Erythroblast (primary cell): ENCODE measurements around the gene GLIPR1.
"Not testable (repeated sequence)": the region's sequence is repeated elsewhere in the genome, so short reads cannot be mapped to it uniquely, and the experiment has no call there.

Experiments
- DNase-seq, 2 experiments: peaks; one replicate each; lab custom pipeline; 2025; lab: John Stamatoyannopoulos, UW
- GATA1 ChIP-seq: IDR thresholded peaks from 2 replicates; pipeline ENCODE4 v1.6.1; 2011; ENCODE audit warnings: low read depth, mild to moderate bottlenecking, control low read depth, low read length, moderate library complexity
- POLR2A ChIP-seq: IDR thresholded peaks from 2 replicates; pipeline ENCODE4 v1.6.1; 2011; ENCODE audit warnings: mild to moderate bottlenecking, low read length

GLIPR1 gene

DNA sequence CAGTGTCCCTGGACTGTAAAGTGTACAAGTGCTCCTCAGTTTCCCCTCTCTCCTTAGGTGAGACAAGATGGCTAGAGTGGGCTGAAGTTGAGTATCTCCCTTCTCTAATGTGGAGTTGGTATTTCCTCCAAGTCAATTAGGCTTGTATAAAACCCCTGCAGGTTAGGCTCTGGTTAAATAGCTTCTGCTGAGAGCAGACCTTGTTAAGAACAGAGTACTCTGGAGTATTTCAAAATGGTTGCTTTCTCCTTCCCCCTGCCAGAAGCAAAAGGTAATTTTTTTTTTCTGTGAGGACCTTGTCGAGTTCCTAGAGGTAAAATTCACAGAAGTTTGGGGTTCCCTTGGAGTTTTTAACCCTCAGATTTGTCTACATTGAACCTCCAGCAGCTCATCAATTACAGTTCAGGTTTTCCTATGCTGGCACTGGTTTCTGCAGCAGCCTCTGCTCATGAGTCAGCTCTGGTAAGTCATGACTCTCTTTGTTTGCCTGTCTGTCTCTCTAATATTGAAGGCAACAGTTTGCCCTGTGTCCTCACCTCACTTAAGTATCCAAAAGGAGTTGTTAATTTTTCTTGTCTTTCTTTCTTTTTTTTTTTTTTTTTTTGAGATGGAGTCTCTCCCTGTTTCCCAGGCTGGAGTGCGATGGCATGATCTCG is 27.8 kb upstream of the GLIPR1 start:
- DNase-seq: no peak
- TF ChIP-seq GATA1 (no peak), POLR2A (no peak)

DNA sequence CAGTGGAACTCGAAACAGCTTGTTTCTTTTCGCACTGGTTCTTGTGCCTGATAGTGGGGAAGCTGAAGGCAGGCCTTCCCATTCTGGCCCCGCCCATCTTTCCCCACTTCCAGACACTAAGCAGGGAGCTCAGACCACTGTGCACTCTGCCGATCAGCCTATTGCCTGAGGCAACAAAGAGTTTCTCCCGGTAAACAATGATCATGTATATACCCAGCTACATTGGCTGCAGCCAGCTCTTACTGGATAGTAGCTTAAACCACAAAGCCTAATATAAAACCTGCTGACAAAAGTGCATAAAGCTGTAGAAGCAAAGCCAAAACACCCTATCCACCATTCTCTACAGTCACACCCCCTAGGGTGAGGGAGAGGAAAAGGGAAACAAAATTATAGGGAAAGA is 24.7 kb upstream of the GLIPR1 start:
- no peak for DNase-seq
- TF ChIP-seq POLR2A: no peak
- TF ChIP-seq GATA1: no peak

DNA sequence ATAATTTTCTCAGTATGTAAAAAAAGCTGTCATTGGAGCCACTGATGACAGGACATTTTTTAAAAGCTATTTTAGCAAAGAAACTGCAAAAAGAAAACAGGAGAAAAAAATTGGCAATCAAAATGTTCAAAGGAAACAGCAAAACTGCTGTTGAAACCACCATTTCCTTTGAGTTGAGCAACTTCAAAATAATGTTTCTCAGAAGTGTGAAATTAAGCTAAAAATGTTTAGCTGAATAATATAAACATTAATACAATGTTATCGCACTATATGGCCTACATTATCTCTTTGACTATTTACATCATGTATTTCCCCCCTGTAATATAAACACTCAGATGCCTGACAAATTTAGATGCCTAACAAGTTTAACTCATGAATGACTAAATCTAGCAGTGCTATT is 23.4 kb upstream of the GLIPR1 start:
- no peak for TF ChIP-seq GATA1
- no peak for TF ChIP-seq POLR2A
- DNase-seq: no peak

DNA sequence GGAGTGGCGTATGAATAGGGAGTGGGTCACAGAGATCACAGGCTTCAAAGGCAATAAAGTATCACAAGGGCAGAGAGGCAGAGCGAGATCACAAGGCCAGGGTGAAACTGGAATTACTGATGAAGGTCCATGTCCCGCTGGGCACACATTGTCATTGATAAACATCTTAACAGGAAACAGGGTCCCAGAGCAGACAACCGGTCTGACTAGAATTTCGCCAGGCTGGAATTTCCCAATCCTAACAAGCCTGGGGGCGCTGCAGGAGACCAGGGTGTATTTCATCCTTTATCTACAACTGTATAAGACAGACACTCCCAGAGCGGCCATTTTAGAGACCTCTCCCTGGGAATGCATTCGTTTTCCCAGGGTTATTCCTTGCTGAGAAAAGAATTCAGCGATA is 22.7 kb upstream of the GLIPR1 start:
- DNase-seq: not testable (repeated sequence)

DNA sequence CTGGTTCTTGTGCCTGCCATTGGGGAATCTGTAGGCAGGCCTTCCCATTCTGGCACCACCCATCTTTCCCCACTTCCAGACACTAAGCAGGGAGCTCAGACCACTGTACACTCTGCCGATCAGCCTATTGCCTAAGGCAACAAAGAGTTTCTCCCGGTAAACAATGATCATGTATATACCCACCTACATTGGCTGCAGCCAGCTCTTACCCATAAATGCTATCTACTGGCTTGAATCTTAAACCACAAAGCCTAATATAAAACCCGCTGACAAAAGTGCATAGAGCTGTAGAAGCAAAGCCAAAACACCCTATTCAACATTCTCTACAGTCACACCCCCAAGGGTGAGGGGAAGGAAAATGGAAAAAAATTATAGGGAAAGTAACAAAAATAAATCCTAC is 20.8 kb upstream of the GLIPR1 start:
- no peak for DNase-seq
- TF ChIP-seq GATA1 (no peak), POLR2A (no peak)

DNA sequence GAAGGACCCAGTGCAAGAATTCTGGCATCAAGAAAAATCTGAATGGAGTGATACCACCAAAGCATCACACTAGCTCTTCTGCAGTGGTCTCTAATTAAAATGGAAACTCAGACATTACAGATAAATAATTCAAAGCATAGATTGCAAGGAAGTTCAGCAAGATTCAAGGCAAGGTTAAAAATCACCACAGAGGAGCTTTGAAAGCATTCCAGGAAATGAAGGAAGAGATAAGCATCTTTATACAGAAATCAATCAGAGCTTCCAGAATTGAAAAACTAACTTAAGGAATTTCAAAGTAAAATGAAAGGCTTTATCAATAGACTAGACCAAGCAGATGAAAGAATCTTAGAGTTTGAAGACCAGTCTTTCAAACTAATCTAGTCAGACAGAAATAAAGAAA is 20.4 kb upstream of the GLIPR1 start:
- TF ChIP-seq GATA1 (no peak), POLR2A (no peak)
- DNase-seq: no peak

DNA sequence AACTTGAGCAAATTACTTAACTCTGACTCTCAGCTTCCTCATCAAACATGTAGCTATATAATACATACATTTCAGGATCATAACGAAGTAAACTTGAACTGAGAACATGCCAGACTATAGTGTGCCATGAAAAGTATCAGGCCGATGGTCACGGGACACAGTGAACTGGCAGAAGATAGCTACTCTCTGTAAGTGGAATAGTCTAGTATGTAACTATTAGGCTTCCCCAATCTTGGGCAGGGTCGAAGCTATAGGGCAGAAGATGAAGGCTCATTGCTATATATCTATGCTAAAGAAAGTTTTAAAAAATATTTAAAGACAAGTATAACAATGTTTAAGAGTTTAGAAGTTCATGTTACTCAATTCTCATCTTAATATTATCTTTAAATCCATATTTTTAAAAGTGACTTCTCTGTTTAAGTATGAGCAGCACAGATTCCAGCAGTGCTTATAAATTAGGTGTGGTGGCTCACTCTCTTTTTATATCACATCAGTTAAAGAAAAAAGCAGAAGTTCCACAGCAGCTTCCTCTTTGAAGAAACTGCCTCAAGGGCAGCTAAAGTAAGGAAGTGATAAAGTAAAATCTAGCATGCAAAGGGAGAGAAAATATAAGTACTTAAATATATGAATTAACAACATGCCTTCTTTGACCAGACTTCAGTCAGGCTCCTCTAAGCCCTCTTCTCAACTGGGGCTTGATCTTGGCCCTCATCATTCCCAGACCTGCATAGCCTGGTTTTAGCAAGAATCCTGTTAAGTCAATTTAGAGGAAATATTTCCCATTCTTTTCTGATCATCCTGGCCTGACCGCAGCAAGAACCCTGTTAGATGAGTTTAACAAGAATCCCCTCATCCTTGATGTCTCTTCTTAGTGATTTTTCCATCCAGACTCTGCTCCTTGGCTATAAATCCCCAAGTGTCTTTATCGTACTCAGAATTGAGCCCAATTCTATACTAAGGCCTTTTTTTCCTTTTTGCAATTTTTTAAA is 8.4 kb upstream of the GLIPR1 start:
- no peak for TF ChIP-seq GATA1
- TF ChIP-seq POLR2A: no peak
- DNase-seq: no peak

DNA sequence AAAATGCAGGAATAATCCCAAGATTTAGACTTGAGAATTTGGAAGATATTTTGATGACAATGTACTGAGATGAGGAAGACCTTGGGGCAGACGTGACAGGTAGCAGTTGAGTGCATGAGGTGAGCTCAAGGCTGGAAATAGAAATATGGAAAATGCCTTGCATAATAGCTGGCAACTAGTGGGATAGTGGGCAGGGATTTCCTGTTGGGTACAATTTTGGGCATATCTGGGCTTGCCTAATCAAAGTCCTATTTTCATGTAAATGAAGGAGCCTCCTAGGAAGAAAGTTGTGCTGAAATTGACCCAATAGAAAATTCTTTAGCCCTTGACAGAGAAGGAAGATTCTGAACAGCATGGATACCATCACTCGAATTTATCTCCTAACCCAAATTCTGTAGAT is 6.4 kb upstream of the GLIPR1 start:
- TF ChIP-seq GATA1 (no peak), POLR2A (no peak)
- DNase-seq: no peak

DNA sequence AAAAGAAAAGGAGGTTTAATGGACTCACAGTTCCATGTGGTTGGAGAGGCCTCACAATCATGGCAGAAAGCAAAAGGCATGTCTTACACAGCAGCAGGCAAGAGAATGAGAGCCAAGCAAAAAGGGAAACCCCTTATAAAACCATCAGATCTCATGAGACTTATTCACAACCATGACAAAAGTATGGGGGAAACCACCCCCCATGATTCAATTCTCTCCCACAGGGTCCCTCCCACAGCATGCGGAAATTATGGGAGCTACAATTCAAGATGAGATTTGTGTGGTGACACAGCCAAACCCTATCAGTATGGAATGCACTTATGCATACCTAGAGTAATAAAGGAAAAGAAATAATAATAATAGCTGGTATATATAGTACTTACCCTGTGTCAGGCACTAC is 4.5 kb upstream of the GLIPR1 start:
- TF ChIP-seq POLR2A (no peak), GATA1 (no peak)
- no peak for DNase-seq

DNA sequence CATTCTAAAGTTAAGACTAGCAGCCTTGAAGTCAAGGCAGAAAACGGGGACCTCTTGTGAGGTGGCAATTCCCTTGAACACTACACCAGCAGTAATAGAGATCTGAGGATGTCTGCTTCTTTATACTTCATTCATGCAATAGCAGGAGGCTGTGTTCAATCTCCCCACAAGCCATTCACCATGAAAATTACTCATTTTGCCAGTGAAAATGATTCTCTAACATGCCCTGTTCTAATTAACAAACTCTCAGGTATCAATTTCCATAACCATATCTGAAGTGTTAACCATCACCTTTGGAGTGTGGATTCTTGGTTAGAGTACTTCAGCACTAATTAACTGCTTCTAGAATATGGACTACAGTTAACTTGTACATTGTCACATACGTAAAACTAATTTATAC is 3.4 kb upstream of the GLIPR1 start:
- no peak for DNase-seq

DNA sequence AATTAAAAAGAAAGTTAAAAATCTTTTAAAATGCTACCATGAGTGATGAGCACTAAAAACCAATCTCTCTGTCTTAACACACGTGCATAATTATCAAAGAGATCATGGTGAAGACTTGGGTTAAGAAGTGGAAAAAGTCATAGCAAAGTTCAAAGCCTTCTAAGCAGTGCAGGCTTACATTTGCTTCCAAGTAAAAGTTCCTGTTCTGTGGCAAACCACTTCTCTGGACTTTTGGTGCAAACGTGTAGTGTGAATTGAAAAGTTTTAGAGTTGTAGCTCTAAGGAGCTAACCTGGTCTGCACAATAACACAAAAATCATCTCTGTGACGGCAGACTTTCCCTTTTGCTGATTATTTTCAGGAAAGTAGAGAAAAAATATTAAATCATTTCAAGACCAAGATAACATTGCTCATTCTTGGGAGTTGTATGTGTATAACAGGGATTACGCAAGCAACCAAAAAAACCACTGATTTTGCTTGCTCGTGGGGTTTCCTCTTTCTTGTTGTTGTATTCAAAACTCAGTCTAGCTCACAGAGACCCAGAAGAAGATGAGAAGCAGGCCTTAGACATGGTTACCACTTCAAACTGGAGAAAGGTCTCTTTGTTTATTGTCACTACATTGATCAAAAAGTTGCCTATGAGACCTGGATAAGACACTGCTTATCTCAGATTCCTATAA is 2.3 kb upstream of the GLIPR1 start:
- TF ChIP-seq POLR2A (no peak), GATA1 (no peak)
- DNase-seq: no peak

More for the DNA sequence above, 3.4 kb upstream of the GLIPR1 start:
- TF ChIP-seq GATA1: no peak
- TF ChIP-seq POLR2A: no peak

DNA sequence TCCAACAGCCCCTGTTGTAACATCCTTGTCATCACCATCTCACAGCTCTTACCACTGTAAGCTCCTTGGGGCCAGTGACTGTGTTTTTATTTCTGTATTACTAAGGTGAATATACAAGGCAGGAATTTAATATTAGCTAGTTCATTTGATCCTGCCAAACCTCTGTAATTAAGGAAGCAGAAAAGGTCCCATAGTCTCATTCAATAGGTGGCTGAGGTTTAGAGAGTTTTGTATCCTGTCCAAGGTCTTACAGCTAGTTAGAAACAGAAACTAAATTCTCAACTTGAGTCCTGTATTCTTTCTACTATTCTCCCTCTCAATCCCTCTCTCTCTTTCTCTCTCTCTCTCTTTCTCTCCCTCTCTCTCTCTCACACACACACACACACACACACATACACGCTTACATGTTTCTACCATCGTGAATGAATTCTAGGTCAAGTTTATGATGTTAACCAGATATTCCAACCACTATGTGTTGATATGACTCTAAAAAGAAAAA is 543 bp upstream of the GLIPR1 start:
- TF ChIP-seq POLR2A (no peak), GATA1 (no peak)
- DNase-seq: no peak

DNA sequence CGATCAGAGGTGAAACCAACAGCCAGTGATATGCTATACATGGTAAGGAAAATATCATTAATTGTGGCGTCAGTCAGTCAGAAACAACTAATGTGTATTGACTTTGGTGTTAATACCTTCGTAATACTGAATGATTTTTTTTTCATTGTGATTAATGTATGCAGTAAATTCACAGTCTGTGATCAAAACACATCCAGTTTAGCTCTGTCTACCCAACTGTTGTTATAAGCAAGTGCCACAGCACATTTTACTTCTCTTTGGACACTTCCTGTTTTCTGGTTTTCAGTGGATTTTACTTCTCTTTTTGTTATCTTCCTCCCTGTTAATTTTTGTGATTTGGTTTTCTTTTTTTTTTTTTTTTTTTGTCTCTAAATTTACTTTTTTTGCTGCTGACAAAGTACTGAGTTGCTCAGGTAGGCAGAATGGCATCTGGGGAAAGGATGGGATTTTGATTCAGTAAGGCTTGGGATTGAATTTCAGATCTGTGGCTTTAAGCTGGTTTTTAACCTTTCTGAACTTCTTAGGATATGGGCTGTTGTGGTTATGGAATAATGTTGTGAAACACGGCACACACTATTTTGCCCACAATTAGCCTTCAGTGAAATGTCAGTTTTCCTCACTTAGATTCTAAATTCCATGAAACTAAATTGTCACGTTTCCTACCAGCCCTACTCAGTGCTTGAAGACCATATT is 604 bp downstream of the GLIPR1 start:
- DNase-seq: no peak
- TF ChIP-seq POLR2A (peak; percentile 4), GATA1 (no peak)
